ENCODE measurements around the gene NFIX.

NFIX gene

DNA sequence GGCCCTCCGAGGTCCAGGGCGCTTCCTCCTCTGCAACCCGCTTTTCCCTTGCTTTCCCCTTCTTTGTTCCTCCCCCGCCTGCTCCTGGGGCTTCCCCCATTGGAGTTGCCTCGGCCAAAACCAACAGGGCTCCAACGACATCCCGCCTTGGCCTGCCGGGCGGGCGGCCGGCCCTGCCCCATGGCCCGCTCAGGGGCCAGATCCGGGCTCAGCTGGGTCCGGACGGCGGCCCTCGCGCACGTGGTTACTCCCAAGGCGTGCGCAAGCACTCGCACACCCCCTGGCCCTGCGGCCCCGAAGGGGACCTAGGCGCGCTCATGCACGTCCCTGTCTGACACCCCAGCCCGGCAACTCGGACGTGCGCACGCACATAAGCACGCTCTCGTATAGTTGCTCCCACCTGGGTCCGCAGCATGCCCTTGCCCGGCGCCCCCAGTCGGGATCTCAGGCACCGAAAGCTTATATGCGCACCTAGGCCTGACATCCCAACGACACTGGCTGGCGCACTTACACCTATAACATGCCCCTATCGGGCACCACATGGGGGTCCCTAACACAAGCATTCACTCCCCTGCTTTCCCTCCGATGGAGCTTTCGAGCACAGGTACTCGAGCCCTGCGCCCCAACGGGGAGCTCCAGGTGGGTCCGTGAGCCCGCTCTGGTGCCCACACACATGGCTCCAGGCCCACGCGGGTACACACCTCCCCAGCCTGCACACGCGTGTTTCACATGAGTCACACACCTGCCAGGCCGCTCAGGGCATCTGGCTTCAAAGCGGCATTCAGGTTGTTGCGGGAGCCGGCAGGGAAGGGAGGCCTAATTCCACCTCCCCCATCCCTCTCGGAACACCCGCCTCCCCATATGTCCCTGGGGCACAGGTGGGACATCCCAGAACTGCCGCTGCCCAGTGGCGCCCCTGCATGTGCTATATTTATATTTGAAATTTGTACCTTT, 15.0 kb downstream of the NFIX start:
- DNase-seq, result no peak

DNA sequence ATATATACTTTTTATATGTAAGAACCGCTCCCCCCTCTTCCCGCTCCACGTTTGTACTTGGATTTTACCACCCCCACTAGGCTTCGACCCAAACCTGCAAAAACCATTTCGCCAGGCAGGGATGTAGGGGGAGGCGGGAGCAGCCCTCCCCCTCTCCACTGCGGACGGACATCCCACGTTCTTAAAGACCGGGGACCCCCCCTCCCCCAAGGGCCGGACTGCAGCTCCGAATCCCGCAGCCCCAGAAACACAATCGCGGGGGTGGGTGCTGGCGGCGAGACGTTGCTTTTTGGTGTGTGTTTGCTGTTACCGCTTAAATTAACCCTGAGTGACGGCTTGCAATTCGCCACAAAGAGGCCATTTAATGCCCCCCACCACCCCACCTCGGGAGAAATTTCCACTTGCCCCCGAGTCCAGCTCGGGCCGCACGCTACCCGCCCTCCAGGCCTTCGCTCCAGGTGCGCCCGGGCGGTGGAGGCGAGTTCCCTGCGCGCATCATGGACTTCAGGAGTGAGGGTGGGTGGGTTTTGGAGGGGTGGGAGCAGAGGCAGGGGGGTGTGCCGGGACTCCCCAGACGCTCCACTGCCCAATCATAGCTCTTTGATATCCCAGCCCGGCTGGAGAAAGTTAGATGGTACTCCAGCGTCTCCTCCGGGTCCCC, 15.8 kb downstream of the NFIX start:
- no peak for DNase-seq

DNA sequence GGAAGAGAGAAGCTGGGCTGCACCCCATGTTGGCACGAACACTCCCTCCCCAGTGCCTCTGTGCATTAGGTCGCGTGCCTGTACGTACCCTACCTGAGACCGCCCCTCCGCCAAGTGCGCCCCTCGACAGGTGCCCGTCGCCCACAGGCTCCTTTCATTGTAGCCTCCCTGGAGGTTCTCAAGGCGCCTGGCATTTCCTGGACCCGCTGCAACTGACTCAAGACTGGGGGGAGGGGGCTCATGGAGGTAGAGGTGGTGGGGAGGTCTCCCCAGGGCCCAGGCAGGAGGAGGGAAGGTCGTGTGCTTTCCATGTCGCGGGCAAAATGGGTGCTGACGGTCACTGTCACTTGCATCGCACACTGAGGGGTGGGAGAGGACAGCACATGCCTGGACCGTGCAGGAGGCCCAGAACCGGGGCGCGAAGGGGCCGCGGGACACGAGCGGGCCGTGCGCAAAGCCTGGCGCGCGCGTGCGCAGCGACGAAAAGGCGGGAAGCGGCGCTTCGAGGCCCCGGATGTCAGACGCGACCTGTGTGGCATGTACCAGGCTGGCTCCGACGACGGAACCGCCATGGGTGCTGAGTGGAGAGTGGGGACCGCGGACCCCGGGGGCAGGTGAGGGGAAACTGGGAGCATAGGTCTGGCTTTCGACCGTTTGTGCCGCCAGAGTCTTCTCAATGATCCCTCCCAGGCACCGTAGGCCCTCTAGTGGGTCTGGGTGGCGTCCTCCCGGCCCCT, 16.5 kb downstream of the NFIX start:
- no peak for DNase-seq

DNA sequence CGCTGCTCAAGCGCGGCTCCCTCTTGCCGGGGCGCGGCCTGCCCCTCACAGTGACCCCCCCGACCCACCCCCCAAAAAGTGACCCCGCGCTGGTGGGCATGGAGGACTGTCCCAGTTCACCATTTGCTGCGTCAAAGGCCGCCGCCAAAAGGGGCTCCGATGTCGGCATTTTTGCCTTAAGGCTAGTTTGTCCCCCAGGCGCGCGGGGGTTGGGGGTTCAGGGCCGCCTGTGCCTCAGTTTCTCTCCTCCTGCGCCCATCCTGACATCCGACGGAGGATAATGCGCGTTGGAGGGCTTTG, 17.1 kb downstream of the NFIX start:
- DNase-seq, result no peak

DNA sequence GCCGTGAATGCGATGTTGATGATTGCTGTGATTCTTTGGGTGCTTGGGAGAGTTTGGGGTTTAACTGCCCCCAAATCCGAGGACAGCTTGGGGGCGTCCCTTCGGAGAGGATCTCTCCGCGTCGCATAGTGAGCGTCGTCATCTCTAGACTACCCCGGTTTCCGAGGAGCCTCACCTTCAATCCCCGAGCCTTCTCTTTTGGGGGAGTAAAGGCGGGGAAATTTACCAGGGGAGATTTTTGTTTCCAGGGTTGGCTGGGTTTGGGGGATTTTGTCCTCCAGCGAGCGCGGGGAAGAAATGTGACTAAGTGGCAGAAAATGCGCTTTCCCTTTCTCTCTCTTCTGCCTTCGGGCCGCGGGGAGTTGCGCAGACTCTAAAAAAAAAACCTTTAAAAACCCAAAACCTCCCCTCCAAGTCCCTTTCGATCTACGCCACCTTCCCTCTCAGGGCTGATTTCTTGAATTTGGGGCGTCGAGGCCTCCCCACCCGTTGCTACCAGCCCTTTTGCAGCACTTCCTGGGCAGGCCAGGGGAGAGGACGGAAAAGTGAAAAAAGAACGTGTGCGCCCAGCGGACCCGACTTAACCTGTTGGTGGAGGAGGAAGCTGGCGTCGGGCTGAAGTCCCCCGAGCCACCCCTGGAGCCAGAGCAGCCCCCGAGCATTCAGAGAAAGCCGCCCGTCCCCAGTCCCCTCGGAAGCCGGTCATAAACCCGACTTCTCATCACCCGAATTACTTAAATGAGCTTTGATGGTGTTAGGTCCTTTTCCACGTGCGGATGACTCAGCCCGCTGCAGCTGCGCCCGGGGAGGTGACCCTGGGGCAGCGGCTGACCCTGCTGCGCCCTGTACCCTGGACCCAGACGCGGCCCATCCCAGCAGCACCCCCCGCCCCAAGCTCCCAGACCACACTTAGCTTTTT, 17.7 kb downstream of the NFIX start:
- peak; percentile 74 for DNase-seq

DNA sequence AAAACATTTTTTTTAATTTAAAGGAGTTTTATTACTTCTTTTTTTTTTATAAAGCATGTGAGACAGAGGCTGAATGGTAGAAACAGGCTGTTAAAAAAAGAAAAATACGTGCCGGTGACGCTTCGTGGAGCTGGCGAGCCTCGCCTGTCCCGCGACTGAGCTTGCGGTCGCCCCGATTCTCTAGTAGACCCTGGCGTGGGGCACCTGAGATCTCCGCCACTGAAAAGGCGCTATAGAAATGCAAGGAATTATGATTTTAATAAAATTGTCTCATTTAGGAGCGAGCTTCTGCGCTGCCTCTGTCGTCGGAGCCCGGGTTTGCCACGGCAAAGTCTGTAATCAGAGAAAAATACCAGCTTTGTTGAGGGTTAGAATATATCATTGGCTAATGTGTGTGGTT, 18.4 kb downstream of the NFIX start:
- no peak for DNase-seq

DNA sequence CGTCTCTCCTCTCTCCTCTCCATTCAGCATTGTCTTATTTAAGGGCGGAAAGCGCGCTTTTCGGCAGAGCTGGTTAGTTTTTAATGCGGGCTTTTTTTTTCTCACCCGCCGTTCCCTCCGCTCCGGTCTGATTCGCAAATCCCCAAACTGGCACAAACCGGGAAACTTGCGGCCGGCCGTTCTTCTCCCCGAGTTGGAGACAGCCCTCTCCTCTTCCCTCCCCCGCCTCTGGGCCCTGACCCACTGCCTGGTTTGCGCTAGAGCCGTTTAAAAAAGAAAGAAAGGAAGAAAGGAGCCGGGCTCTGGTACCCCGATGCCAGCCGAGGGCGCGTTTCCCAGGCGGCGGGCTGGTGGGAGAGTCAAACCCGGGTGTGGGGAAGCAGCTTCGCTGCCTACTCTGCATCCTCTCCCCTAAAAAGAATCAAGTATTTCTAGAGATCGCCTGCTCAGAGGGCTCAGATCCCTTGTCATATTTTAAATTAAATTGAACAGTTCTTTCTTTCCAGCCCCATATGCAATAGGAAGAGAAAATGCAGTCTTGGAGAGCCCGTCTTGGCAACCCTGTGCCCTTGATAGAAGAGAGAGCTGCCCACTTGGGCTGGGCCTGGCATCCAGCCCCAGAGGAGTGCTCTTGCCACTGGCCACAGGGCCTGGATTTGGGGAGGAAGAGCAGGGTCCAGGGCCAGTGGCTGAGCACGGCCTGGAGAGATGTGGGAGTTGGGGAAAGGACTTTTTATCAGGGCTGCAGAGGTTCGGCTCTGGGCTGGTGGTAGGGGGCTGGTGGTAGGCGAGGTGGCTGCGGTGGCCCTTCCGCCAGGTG, 19.0 kb downstream of the NFIX start:
- no peak for DNase-seq

DNA sequence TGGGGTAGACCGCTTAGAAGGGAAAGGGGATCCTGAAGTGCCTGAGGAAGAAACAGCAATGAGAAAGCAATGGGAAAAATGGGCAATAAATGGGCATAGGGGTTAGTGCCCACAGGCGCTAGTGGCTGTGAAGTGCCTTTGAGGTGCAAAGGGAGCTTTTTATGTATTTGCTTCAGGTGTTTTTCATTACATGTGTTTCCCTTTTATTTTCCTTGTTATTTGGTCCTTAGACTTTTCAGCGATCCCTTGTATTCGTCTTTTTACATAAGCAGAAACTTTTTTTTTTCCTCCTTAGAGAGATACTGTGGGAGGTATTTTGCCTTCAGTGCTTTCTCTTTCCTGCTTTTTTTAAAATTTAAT, 19.6 kb downstream of the NFIX start:
- DNase-seq, result no peak

DNA sequence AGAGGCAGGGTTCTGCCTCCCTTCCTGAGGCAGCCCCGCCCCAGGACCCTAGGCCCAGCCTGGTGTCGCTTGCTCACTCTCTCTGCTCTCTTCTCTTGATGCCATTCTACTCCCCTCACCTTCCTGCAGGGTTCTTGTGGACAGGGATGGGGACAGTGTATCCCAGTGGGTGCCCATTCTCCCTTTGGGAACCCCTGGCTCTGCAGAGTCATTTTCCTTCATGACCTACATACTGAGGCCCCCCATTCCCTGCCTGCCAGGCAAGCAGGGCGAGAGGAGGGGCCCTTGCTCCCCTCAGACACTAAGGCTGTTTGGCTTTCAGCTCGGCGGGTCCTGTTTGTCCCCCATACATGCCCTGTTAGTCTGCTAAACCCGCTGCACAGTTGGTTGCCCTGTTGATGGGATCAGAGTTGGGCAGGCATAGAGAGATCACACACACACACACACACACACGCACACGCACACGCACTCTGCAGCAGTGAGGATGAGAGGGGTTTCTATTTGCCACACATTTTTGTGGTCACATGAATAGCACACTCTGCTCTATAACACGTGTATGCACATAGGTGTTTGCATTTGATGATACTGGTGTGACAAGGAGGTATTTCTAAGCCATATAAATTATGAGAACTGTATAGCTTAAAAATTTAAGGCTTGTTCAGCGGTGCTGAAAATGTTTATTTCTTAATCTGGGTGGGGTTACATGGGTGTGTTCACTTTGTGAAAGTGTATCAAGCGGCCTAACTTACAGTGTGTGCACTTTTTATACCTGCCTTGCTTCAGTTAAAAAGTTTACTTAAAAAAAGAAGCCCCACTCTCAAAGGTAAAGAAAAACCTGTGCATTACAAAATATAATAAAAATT, 20.3 kb downstream of the NFIX start:
- peak; percentile 62 for DNase-seq

DNA sequence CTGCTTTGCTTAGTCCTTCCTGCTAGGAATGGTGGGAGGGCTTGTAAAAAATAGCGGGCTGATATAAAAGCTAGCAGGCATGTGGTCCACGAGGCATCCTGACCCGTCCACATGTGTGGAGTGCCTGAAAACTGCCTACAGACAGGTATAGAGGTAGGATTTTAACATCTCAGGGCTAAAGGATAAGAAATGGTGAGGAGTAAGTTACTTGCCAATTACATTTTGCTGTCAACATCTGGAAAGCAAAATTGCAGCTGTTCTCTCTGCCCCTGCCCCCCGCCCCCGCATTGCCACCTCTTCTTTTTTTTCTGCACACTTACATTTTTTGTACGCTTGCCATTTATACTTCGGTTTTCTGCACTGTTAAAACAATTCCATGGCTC, 21.0 kb downstream of the NFIX start:
- DNase-seq, result no peak

DNA sequence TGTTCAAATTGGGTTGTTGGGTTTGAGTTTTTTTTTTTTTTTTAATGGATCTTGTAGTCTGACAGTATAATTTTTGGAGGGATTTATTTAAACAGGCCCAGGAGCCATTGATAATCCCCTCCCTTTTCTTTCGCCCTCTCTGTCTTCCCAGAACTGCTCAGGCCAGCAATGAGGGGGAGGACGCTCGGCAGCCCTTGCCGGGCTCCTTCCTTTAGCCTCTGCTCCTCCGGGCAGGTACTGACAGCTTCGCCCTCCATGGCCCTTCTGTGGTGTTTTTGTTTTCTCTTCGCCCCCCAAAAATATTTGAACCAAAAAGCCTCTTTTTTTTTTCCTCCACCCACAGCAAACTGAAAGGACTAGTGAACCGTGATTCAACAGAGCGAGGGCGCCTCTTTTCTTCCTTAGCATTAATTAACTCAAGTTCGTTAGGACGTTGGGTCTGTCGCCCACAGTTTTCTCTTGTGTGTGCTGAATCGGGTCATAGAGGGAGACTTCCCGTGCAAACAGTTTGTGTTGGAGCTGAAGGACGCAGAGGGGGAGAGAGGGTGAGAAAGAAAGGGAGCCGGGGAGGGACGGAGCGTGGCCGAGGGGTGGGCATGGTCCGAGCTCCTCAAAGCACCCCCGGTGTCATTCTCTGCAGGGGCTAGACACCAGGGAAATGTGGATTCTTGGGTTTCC, 21.5 kb downstream of the NFIX start:
- no peak for DNase-seq

DNA sequence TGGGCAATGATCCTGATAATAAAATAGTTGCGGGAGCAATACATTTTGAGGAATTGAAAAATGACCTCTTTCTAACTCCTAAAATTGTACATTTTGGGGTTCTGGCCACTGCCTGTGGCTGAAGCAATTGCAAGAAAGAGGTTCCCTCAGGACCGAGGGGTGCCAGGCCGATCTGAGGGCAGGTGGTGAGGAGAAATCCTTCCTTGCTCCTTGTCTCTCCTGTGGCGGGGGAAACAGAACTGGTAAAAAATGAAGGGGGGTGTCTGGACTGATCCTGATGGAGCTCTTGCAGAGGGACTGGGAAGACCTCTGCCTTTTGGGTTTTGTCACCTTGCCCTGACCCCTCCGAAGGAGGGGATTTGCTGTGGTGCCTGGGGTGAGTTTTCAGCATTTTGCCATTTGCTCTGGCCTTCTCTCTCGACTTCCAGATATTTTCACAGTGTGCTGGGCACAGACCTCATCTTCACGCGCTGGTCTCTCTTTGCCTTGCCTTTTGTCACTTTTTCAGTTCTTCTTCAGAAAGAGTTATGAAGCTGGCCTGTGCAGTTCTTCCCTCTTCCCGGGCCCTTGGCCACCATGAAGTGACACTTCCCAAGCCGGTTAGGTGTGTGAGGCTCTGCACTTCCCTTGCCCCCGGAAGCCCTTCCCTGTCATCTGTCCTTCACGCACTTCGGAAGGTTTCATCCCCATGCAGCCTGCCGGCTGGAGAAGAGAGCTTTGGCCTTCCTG, 22.2 kb downstream of the NFIX start:
- no peak for DNase-seq

DNA sequence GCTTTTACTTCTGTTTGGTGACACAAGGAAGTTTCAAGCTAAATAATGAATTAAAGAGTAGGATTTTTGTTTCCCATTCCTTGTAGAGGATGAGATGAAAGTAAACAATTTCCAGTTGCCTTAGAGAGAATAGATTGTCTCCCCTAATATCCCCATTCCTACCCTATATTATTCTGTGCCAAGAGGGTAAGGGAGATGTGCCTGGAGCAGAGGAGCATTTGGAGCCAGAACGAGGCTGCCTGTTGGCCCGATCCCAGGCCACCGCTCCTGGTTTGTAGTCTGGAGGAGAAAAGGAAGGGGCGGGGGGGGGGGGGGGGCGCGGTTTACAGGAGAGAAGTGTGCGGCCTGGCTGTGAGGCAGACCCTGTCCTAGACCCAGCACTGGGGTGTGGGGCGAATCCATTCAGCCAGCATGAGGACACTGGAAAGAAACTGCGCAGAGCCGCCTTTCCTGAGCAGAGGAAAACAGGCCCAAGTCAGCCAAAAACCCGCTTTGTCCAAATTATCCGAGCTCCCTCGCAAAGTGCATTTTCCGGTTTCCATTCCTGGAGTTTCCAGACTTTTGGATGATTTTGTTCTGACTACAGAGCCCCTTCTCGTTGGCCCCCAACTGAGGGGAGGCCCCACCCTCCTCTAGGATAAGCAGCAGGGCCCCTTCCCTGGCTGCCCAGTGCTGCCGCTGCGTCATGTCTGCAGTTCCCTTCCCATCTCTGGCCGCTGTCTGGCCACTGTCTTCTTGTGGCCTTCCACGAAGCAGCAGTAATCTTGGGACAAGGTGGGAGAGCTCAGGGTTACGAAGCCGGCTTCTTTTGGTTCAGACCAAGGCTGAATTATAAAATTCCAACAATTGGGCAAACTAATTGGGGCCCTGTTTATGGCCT, 23.0 kb downstream of the NFIX start:
- peak; percentile 37 for DNase-seq

DNA sequence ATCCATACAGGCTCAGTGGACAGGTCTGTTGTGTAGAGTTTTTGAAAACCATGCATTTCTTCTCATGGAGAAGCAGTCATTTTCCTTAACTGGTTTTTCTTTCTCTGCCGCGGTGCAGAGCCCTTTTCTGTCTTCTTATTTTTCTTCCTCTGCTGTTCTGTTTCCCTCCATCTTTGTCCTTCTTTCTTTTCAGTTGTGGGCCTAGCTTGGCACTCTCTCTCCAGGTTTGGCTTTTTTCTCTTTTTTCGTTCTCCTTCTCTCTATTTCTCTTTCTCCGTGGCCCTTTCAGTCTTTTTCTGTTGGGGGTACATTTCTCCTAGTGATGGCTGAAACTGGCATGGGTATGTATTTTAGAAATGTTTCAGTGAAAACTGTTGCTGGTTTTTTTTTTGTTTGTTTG, 24.1 kb downstream of the NFIX start:
- DNase-seq, result no peak

DNA sequence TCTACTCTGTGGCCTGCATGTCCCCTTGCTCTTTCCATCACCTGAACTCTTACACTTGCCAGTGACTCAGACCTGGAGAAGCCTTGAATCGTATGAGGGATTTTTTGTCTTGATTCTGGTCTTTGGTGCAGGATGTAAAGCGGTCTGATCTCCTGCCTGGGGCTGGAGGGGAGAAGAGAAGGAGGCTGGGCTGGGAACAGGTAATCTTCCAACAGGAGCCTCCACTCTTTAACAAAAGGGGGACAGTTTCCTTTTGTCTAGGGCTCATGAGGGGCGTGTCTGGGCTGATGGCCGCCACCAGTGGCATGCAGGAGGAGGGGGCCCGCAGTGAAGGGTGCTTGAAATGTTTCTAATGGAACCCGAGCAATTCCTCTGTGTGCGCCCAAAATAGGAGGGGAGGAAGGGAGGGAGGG, 24.7 kb downstream of the NFIX start:
- no peak for DNase-seq

DNA sequence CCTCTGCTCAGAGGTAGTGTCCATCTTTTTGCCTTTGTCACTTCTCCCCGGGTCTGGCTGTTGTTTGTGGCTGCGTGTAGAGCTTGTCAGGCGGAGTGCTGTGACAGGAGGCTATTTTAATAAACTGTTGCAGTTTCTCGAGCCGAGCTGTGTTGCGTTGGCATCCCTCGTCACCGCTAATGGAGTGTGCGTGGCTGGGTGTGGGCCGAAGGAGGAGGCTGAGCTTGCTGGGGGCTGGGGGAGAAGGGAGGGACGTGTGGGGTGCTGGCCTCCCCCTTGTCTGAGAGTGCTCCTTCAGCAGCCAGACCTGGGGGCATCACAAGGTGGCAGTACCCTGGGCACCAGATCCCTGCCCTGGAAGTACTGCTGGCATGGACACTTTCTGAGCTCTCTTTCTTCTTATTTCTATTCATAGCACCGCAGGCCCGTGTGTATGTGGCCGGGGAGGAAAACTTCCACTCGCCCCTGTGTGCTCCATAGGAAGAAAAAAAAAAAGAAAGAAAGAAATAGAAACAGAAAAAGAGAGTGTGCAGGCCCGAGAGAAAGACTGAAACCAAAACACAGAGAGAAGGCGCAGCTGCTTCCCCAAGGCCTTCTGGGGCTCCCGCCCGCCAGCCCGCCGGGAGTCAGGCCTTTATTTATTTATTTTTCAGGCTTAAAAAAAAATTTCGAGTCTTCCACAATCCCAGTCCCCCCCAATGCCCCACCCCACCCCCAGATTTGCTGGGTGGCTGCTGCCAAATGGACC, 27.0 kb downstream of the NFIX start:
- peak; percentile 63 for DNase-seq

DNA sequence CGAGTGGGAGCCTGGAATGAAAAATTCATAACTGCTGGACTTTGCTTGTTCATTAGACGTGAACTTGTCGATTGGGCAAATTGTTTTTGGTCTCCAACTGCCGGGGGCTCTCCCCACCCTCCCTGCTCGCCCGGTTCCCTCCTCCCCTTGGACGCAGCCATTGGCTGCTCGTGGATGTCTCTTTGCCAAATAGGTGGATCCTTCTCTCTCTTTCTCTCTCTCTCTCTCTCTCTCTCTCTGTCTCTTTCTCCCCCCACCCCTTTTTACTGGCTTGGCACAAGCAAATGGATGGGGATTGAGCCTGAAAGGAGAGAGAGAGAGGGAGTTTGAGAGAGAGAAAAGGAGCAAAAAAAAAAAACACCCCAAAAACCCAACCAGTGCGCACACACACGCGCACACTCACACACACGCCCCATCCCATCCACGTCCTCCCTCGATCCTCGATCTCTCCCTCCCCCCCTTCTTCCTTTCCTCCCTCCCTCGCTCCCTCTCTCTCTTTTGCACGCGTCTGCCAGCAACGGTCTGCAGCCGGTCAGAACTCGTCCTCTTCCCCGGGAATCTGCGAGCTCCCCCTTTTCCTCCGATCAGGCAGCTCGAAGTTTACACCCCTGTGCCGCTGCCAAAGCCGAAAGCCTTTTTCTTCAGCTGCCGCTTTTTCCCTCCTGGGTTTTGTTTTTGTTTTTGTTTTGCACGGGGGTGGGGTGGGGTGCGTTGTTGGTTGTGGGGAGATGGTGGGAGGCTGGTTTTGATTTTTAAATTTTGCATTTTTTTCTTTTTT, 27.8 kb downstream of the NFIX start:
- DNase-seq, result peak; percentile 97

Measured in fibroblast of skin of right biceps (primary cell).